GM23338 (cell line): Measurements from ENCODE around the gene FAAP100. TPM values are rescaled to one million over a fixed set of nuclear protein-coding genes. Genes with fewer than 3 reads are reported as not detected.

ENCODE experiments used
- ATAC-seq: fragments of 200-7000 bp; cut with Tn5 transposase; 3 replicates; pipeline ENCODE4 v1.9.1; 2020
- DNase-seq: peaks from one replicate; pipeline ENCODE4 v3.0.0-alpha.2; 2015; ENCODE audit warnings: low spot score
- H2AFZ ChIP-seq: fragments of 200-600 bp; sonication (generic); 2 replicates; pipeline ENCODE4 v1.8.0; 2016; ENCODE audit warnings: antibody characterized with exemption, mild to moderate bottlenecking, moderate library complexity
- H3F3A ChIP-seq: fragments of 200-600 bp; sonication (generic); replicated peaks from 2 replicates; pipeline ENCODE4 v1.8.0; 2017; ENCODE audit warnings: antibody characterized with exemption, mixed run types, low read depth
- H3K27ac ChIP-seq: fragments of 200-600 bp; sonication (generic); 2 replicates; pipeline ENCODE4 v1.6.1; 2016; ENCODE audit warnings: low read depth
- H3K27me3 ChIP-seq: fragments of 200-600 bp; sonication (generic); 2 replicates; pipeline ENCODE4 v1.8.0; 2016; ENCODE audit warnings: mild to moderate bottlenecking, mixed run types, moderate library complexity; ENCODE audit not compliant: insufficient read depth
- H3K36me3 ChIP-seq: fragments of 200-600 bp; sonication (generic); 2 replicates; pipeline ENCODE4 v1.8.0; 2016; ENCODE audit warnings: mild to moderate bottlenecking; ENCODE audit not compliant: insufficient read depth
- H3K4me1 ChIP-seq: fragments of 200-600 bp; sonication (generic); 2 replicates; pipeline ENCODE4 v1.8.0; 2016; ENCODE audit warnings: mild to moderate bottlenecking, moderate library complexity; ENCODE audit not compliant: insufficient read depth
- H3K4me2 ChIP-seq: fragments of 200-600 bp; sonication (generic); 2 replicates; pipeline ENCODE4 v1.7.1; 2017; ENCODE audit warnings: mixed run types
- H3K4me3 ChIP-seq: fragments of 200-600 bp; sonication (generic); 2 replicates; pipeline ENCODE4 v1.6.1; 2016; ENCODE audit warnings: mixed run types
- H3K79me2 ChIP-seq: fragments of 200-600 bp; sonication (generic); replicated peaks from 2 replicates; pipeline ENCODE4 v1.8.0; 2017; ENCODE audit warnings: mild to moderate bottlenecking; ENCODE audit not compliant: insufficient read depth
- H3K9me2 ChIP-seq: fragments of 200-600 bp; sonication (generic); 2 replicates; pipeline ENCODE4 v1.8.0; 2017; ENCODE audit not compliant: insufficient read depth
- H4K20me1 ChIP-seq: fragments of 200-600 bp; sonication (generic); replicated peaks from 2 replicates; pipeline ENCODE4 v1.8.0; 2017; ENCODE audit warnings: mild to moderate bottlenecking; ENCODE audit not compliant: insufficient read depth
- H3K27ac Mint-ChIP-seq: 2 replicates; pipeline ENCODE4 v1.8.0; 2020; ENCODE audit warnings: inconsistent platforms, mild to moderate bottlenecking, moderate library complexity, mixed read lengths
- H3K27me3 Mint-ChIP-seq: 3 replicates; pipeline ENCODE4 v1.8.0; 2022; ENCODE audit warnings: low read depth, mild to moderate bottlenecking, moderate library complexity, mixed read lengths, inconsistent platforms; ENCODE audit not compliant: insufficient read depth, poor library complexity
- H3K36me3 Mint-ChIP-seq: 3 replicates; pipeline ENCODE4 v1.8.0; 2021; ENCODE audit warnings: low read depth, mild to moderate bottlenecking, inconsistent platforms, moderate library complexity, mixed read lengths
- H3K4me1 Mint-ChIP-seq: 3 replicates; pipeline ENCODE4 v1.8.0; 2020; ENCODE audit warnings: mild to moderate bottlenecking, inconsistent platforms, mixed read lengths
- H3K4me3 Mint-ChIP-seq: 3 replicates; pipeline ENCODE4 v1.8.0; 2021; ENCODE audit warnings: moderate library complexity, mild to moderate bottlenecking, inconsistent platforms, mixed read lengths
- H3K9me3 Mint-ChIP-seq: 3 replicates; pipeline ENCODE4 v1.8.0; 2020; ENCODE audit warnings: moderate library complexity, mild to moderate bottlenecking, inconsistent platforms, mixed read lengths
- CREB1 ChIP-seq: fragments of 250-450 bp; sonication (Bioruptor Pico); IDR thresholded peaks from 2 replicates; pipeline ENCODE4 v1.5.0; 2020; ENCODE audit warnings: low read depth, mild to moderate bottlenecking, moderate library complexity
- EZH2 ChIP-seq: fragments of 200-600 bp; sonication (generic); IDR thresholded peaks from one replicate; pipeline ENCODE4 v1.8.0; 2017; ENCODE audit warnings: antibody characterized with exemption, mild to moderate bottlenecking, low read depth; ENCODE audit not compliant: unreplicated experiment
- EZH2phosphoT487 ChIP-seq: fragments of 200-600 bp; sonication (generic); IDR thresholded peaks from one replicate; pipeline ENCODE4 v1.8.1; 2018; ENCODE audit warnings: antibody characterized with exemption; ENCODE audit not compliant: unreplicated experiment
- JUNB ChIP-seq: IDR thresholded peaks from one replicate; pipeline ENCODE4 v1.6.1; 2016; ENCODE audit warnings: antibody characterized with exemption; ENCODE audit not compliant: unreplicated experiment
- NANOG ChIP-seq: IDR thresholded peaks from 2 replicates; pipeline ENCODE4 v1.6.1; 2016; ENCODE audit warnings: antibody characterized with exemption, borderline replicate concordance
- POLR2AphosphoS5 ChIP-seq: IDR thresholded peaks from 2 replicates; pipeline ENCODE4 v1.6.1; 2016; ENCODE audit warnings: antibody characterized with exemption, low read depth
- STAT1 ChIP-seq: IDR thresholded peaks from one replicate; pipeline ENCODE4 v1.6.1; 2016; ENCODE audit warnings: antibody characterized with exemption; ENCODE audit not compliant: unreplicated experiment
- ZNF114 ChIP-seq: fragments of 250-450 bp; sonication (Bioruptor Pico); IDR thresholded peaks from 2 replicates; pipeline ENCODE4 v1.5.0; 2020; ENCODE audit warnings: mild to moderate bottlenecking, moderate library complexity
- ZNF331 ChIP-seq: fragments of 250-450 bp; sonication (Bioruptor Pico); IDR thresholded peaks from 2 replicates; pipeline ENCODE4 v1.5.0; 2020; ENCODE audit warnings: low read depth, mild to moderate bottlenecking, moderate library complexity
- polyA plus RNA-seq: library from polyadenylated mRNA; unstranded; fragments of >200 nt; fragmentation: Nextera tagmentation; extraction: Ambion mirVana; gene quantifications from 2 replicates; pipeline ENCODE4 v1.2.1, GENCODE V29; 2016
- total RNA-seq: library from RNA; depleted of rRNA; stranded (reverse); fragments of >200 nt; shearing (Covaris generic); gene quantifications from 2 replicates; pipeline ENCODE4 v1.2.3, GENCODE V29; 2014
- TF ChIP-seq, protein P1 (sequence below): IDR thresholded peaks from 2 replicates; pipeline ENCODE4 v1.6.1; 2016; ENCODE audit warnings: antibody characterized with exemption
- TF ChIP-seq, protein P2 (sequence below): IDR thresholded peaks from one replicate; pipeline ENCODE4 v1.6.1; 2018; ENCODE audit warnings: antibody characterized with exemption; ENCODE audit not compliant: unreplicated experiment
- TF ChIP-seq, protein P3 (sequence below), 2 experiments: fragments of 200-600 bp in 1 of 2; sonication (generic) in 1 of 2; conservative IDR thresholded peaks; 2 replicates each; pipeline versions ENCODE4 v1.5.1 to v1.6.1; 2016 to 2017; ENCODE audit warnings: antibody characterized with exemption in 2 of 2, low read depth in 2 of 2, mild to moderate bottlenecking in 2 of 2, moderate library complexity in 1 of 2
- TF ChIP-seq, protein P4 (sequence below): fragments of 250-450 bp; sonication (Bioruptor Pico); IDR thresholded peaks from 2 replicates; pipeline ENCODE4 v1.5.0; 2020; ENCODE audit warnings: mild to moderate bottlenecking, moderate library complexity

The FAAP100 gene
- total and polyA plus RNA-seq, 2 experiments from 2014 or later, result 16.0 to 50.5 TPM

DNA sequence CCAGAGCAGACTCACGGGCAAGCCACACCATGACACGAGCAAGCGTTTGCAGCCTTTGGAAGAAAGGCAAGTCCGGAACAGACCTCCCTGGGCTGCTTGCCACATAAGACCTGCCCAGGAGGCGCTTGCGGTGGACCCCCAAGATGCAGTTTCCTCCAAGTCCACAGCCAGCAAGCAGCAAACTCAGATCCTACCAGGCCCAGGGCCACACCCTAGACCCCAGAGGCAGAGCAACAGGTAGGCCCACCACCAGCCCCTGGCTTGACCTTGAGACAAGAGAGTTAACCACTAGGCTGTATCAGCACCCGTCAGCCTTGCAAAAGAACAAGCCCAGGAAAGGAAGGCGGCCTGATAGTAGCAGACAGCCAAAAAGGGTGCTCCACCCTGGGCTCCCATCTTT, 2.3 kb downstream of the FAAP100 start:
- Mint-ChIP-seq H3K27me3 (peaks cover 11% of the 10 kb centered on the region), H3K27ac (no peak overlapping the region), H3K4me3 (peak overlapping the region; percentile 90), H3K9me3 (no peaks in the 10 kb centered on the region), H3K4me1 (peaks cover 20% of the 10 kb centered on the region), H3K36me3 (peaks cover 40% of the 10 kb centered on the region)
- H2AFZ ChIP-seq, result no peak overlapping the region
- H3K79me2 ChIP-seq, result peaks cover 23% of the 10 kb centered on the region
- no peak for ATAC-seq
- DNase-seq, result no peak
- no peak overlapping the region for H3K4me2 ChIP-seq
- H3K36me3 ChIP-seq, result no peaks in the 10 kb centered on the region; the same call in 1 of the 2 replicates
- peaks cover 15% of the 10 kb centered on the region for H3F3A ChIP-seq
- H3K27ac ChIP-seq, result no peak overlapping the region
- H3K4me3 ChIP-seq, result no peak overlapping the region
- no peak for TF ChIP-seq ZNF114
- TF ChIP-seq POLR2AphosphoS5, result no peak
- TF ChIP-seq, protein P1, sequence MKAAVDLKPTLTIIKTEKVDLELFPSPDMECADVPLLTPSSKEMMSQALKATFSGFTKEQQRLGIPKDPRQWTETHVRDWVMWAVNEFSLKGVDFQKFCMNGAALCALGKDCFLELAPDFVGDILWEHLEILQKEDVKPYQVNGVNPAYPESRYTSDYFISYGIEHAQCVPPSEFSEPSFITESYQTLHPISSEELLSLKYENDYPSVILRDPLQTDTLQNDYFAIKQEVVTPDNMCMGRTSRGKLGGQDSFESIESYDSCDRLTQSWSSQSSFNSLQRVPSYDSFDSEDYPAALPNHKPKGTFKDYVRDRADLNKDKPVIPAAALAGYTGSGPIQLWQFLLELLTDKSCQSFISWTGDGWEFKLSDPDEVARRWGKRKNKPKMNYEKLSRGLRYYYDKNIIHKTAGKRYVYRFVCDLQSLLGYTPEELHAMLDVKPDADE, result no peak
- TF ChIP-seq, protein P2, sequence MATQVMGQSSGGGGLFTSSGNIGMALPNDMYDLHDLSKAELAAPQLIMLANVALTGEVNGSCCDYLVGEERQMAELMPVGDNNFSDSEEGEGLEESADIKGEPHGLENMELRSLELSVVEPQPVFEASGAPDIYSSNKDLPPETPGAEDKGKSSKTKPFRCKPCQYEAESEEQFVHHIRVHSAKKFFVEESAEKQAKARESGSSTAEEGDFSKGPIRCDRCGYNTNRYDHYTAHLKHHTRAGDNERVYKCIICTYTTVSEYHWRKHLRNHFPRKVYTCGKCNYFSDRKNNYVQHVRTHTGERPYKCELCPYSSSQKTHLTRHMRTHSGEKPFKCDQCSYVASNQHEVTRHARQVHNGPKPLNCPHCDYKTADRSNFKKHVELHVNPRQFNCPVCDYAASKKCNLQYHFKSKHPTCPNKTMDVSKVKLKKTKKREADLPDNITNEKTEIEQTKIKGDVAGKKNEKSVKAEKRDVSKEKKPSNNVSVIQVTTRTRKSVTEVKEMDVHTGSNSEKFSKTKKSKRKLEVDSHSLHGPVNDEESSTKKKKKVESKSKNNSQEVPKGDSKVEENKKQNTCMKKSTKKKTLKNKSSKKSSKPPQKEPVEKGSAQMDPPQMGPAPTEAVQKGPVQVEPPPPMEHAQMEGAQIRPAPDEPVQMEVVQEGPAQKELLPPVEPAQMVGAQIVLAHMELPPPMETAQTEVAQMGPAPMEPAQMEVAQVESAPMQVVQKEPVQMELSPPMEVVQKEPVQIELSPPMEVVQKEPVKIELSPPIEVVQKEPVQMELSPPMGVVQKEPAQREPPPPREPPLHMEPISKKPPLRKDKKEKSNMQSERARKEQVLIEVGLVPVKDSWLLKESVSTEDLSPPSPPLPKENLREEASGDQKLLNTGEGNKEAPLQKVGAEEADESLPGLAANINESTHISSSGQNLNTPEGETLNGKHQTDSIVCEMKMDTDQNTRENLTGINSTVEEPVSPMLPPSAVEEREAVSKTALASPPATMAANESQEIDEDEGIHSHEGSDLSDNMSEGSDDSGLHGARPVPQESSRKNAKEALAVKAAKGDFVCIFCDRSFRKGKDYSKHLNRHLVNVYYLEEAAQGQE, result no peak
- TF ChIP-seq ZNF331, result no peak
- TF ChIP-seq CREB1 (CRISPR knock-in tag), result no peak
- no peak for TF ChIP-seq EZH2phosphoT487
- no peak for TF ChIP-seq NANOG
- no peak for TF ChIP-seq JUNB
- TF ChIP-seq STAT1, result no peak
- TF ChIP-seq EZH2, result no peak
- TF ChIP-seq, protein P3, sequence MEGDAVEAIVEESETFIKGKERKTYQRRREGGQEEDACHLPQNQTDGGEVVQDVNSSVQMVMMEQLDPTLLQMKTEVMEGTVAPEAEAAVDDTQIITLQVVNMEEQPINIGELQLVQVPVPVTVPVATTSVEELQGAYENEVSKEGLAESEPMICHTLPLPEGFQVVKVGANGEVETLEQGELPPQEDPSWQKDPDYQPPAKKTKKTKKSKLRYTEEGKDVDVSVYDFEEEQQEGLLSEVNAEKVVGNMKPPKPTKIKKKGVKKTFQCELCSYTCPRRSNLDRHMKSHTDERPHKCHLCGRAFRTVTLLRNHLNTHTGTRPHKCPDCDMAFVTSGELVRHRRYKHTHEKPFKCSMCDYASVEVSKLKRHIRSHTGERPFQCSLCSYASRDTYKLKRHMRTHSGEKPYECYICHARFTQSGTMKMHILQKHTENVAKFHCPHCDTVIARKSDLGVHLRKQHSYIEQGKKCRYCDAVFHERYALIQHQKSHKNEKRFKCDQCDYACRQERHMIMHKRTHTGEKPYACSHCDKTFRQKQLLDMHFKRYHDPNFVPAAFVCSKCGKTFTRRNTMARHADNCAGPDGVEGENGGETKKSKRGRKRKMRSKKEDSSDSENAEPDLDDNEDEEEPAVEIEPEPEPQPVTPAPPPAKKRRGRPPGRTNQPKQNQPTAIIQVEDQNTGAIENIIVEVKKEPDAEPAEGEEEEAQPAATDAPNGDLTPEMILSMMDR (conservative IDR thresholded peaks at IDR 0.05; ENCODE audit: low read depth in 2 of 2), result no peak
- TF ChIP-seq, protein P4, sequence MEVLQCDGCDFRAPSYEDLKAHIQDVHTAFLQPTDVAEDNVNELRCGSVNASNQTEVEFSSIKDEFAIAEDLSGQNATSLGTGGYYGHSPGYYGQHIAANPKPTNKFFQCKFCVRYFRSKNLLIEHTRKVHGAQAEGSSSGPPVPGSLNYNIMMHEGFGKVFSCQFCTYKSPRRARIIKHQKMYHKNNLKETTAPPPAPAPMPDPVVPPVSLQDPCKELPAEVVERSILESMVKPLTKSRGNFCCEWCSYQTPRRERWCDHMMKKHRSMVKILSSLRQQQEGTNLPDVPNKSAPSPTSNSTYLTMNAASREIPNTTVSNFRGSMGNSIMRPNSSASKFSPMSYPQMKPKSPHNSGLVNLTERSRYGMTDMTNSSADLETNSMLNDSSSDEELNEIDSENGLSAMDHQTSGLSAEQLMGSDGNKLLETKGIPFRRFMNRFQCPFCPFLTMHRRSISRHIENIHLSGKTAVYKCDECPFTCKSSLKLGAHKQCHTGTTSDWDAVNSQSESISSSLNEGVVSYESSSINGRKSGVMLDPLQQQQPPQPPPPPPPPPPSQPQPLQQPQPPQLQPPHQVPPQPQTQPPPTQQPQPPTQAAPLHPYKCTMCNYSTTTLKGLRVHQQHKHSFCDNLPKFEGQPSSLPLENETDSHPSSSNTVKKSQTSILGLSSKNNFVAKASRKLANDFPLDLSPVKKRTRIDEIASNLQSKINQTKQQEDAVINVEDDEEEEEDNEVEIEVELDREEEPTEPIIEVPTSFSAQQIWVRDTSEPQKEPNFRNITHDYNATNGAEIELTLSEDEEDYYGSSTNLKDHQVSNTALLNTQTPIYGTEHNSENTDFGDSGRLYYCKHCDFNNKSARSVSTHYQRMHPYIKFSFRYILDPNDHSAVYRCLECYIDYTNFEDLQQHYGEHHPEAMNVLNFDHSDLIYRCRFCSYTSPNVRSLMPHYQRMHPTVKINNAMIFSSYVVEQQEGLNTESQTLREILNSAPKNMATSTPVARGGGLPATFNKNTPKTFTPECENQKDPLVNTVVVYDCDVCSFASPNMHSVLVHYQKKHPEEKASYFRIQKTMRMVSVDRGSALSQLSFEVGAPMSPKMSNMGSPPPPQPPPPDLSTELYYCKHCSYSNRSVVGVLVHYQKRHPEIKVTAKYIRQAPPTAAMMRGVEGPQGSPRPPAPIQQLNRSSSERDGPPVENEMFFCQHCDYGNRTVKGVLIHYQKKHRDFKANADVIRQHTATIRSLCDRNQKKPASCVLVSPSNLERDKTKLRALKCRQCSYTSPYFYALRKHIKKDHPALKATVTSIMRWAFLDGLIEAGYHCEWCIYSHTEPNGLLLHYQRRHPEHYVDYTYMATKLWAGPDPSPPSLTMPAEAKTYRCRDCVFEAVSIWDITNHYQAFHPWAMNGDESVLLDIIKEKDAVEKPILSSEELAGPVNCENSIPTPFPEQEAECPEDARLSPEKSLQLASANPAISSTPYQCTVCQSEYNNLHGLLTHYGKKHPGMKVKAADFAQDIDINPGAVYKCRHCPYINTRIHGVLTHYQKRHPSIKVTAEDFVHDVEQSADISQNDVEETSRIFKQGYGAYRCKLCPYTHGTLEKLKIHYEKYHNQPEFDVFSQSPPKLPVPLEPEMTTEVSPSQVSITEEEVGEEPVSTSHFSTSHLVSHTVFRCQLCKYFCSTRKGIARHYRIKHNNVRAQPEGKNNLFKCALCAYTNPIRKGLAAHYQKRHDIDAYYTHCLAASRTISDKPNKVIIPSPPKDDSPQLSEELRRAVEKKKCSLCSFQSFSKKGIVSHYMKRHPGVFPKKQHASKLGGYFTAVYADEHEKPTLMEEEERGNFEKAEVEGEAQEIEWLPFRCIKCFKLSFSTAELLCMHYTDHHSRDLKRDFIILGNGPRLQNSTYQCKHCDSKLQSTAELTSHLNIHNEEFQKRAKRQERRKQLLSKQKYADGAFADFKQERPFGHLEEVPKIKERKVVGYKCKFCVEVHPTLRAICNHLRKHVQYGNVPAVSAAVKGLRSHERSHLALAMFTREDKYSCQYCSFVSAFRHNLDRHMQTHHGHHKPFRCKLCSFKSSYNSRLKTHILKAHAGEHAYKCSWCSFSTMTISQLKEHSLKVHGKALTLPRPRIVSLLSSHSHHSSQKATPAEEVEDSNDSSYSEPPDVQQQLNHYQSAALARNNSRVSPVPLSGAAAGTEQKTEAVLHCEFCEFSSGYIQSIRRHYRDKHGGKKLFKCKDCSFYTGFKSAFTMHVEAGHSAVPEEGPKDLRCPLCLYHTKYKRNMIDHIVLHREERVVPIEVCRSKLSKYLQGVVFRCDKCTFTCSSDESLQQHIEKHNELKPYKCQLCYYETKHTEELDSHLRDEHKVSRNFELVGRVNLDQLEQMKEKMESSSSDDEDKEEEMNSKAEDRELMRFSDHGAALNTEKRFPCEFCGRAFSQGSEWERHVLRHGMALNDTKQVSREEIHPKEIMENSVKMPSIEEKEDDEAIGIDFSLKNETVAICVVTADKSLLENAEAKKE, result no peak
- H4K20me1 ChIP-seq, result no peaks in the 10 kb centered on the region; the same call in 1 of the 2 replicates
- peaks cover 8% of the 10 kb centered on the region; the same call in 1 of the 2 replicates for H3K4me1 ChIP-seq
- no peaks in the 10 kb centered on the region for H3K27me3 ChIP-seq
- no peaks in the 10 kb centered on the region for H3K9me2 ChIP-seq
